Vagina (tissue), 2 donors: ENCODE measurements around the gene CALML5. TPM values are rescaled to one million over a fixed set of nuclear protein-coding genes. Genes with fewer than 3 reads are reported as not detected.
A peak's percentile ranks its signal among the peaks of the same experiment; 100 is the strongest.

Experiments used
- DNase-seq, 2 donors: peaks; one replicate each; pipeline ENCODE4 v3.0.0-alpha.2; 2017; ENCODE audit errors: extremely low spot score in 2 of 2
- H3K27ac ChIP-seq: fragments of 200-600 bp; sonication (generic); one replicate; pipeline ENCODE4 v1.5.1; 2019
- H3K27me3 ChIP-seq: fragments of 200-600 bp; sonication (generic); one replicate; pipeline ENCODE4 v1.5.1; 2019
- H3K36me3 ChIP-seq, 2 donors: fragments of 200-600 bp; sonication (generic); one replicate each; pipeline ENCODE4 v1.5.1; 2017 to 2019
- H3K4me1 ChIP-seq: fragments of 200-600 bp; sonication (generic); one replicate; pipeline ENCODE4 v1.5.1; 2019
- H3K4me3 ChIP-seq, 2 donors: fragments of 200-600 bp; sonication (generic); 1 replicate in 1 of 2; 2 replicates in 1 of 2; pipeline ENCODE4 v1.5.1; 2016 to 2019
- H3K9me3 ChIP-seq: fragments of 200-600 bp; sonication (generic); one replicate; pipeline ENCODE4 v1.5.1; 2019
- CTCF ChIP-seq, 3 experiments: fragments of 450-650 bp in 2 of 3; fragments of 200-600 bp in 1 of 3; sonication (generic) in 1 of 3; IDR thresholded peaks; one replicate each; pipeline ENCODE4 v1.5.1; 2017 to 2019; ENCODE audit warnings: antibody characterized with exemption in 3 of 3, mild to moderate bottlenecking in 2 of 3, moderate library complexity in 2 of 3
- POLR2A ChIP-seq, 2 donors: fragments of 450-650 bp; IDR thresholded peaks; one replicate each; pipeline ENCODE4 v1.6.1; 2017; ENCODE audit warnings: antibody characterized with exemption in 2 of 2, mild to moderate bottlenecking in 2 of 2, moderate library complexity in 2 of 2
- POLR2AphosphoS5 ChIP-seq, 2 donors: sonication (generic); formaldehyde crosslinking; IDR thresholded peaks; one replicate each; pipeline ENCODE4 v1.9.0; 2017; ENCODE audit warnings: antibody characterized with exemption in 2 of 2, mild to moderate bottlenecking in 2 of 2, low read depth in 1 of 2; ENCODE audit not compliant: insufficient read depth in 1 of 2
- intact Hi-C: fragments of 100-400 bp; cut with DNase I; formaldehyde crosslinking; loops from one replicate; pipeline ENCODE4 v1.15.1; 2023
- total RNA-seq: library from RNA; depleted of rRNA; stranded (reverse); fragments of >200 nt; gene quantifications from one replicate; pipeline ENCODE4 v1.2.3, GENCODE V29; 2016

Gene CALML5
- 102 TPM for total RNA-seq

- H3K36me3 ChIP-seq = no peaks in the 10 kb centered on the region
- H3K27ac ChIP-seq = no peak within 1 kb of the TSS
- TF ChIP-seq POLR2A (IDR thresholded peaks at IDR 0.05) = no peak
- TF ChIP-seq CTCF (IDR thresholded peaks at IDR 0.05) = no peak
- TF ChIP-seq POLR2AphosphoS5 (IDR thresholded peaks at IDR 0.05; ENCODE audit: insufficient read depth in 1 of 2, low read depth in 1 of 2) = no peak
- no peak for DNase-seq
- intact Hi-C loops = no loop called here
- no peaks in the 10 kb centered on the region for H3K27me3 ChIP-seq
- H3K9me3 ChIP-seq = no peaks in the 10 kb centered on the region
- peaks cover 35% of the 10 kb centered on the region for H3K4me1 ChIP-seq
- peak within 1 kb of the TSS in 1 of 2 donors; percentile 28 for H3K4me3 ChIP-seq
These were observed at the start of gene CALML5 for GRCh38 chr10:5499493-5500140. Gene CALML5 (minus strand): TSS chr10:5499570. CDS start chr10:5499438, 132 bp downstream.

- H3K9me3 ChIP-seq = no peaks in the 10 kb centered on the region
- H3K27ac ChIP-seq = peak overlapping the region; percentile 86
- no peak for DNase-seq
- H3K4me1 ChIP-seq = peaks cover 47% of the 10 kb centered on the region
- peak overlapping the region; percentile 21 to 27 for H3K4me3 ChIP-seq
- intact Hi-C loops = no loop called here
- no peaks in the 10 kb centered on the region for H3K27me3 ChIP-seq
- TF ChIP-seq CTCF (IDR thresholded peaks at IDR 0.05) = no peak
- peak in 1 of 2 donors; percentile 13 for TF ChIP-seq POLR2AphosphoS5 (IDR thresholded peaks at IDR 0.05; ENCODE audit: insufficient read depth in 1 of 2, low read depth in 1 of 2)
- H3K36me3 ChIP-seq = no peaks in the 10 kb centered on the region
These were observed 48.7 kb upstream of the CALML5 start for GRCh38 chr10:5547931-5548660.

GRCh38 chr10:5547681-5547930 is 48.2 kb upstream of the CALML5 start:
- Histone ChIP-seq H3K9me3 (no peaks in the 10 kb centered on the region), H3K4me1 (peaks cover 47% of the 10 kb centered on the region), H3K27ac (peak overlapping the region; percentile 86), H3K27me3 (no peaks in the 10 kb centered on the region), H3K36me3 (no peaks in the 10 kb centered on the region), H3K4me3 (peak overlapping the region; percentile 21 to 27)
- DNase-seq = no peak
- intact Hi-C loops = no loop called here
- TF ChIP-seq CTCF (IDR thresholded peaks at IDR 0.05) (no peak), POLR2AphosphoS5 (IDR thresholded peaks at IDR 0.05; ENCODE audit: insufficient read depth in 1 of 2, low read depth in 1 of 2) (no peak), POLR2A (IDR thresholded peaks at IDR 0.05) (no peak)

- Histone ChIP-seq H3K4me1 (peaks cover 47% of the 10 kb centered on the region), H3K27me3 (no peaks in the 10 kb centered on the region), H3K27ac (peak overlapping the region; percentile 86), H3K4me3 (peak overlapping the region; percentile 21 to 27), H3K9me3 (peaks cover 3% of the 10 kb centered on the region), H3K36me3 (no peaks in the 10 kb centered on the region)
- no peak for DNase-seq
- intact Hi-C loops = no loop called here
- TF ChIP-seq POLR2A (IDR thresholded peaks at IDR 0.05) (no peak), CTCF (IDR thresholded peaks at IDR 0.05) (no peak), POLR2AphosphoS5 (IDR thresholded peaks at IDR 0.05; ENCODE audit: insufficient read depth in 1 of 2, low read depth in 1 of 2) (peak; percentile 35 to 84)
These were observed 47.7 kb upstream of the CALML5 start for GRCh38 chr10:5546891-5547680.
